Measurements from ENCODE around the gene ROR1.

Gene ROR1

GRCh38 chr1:64228167-64228957 is 454.5 kb downstream of the ROR1 start:
- TF ChIP-seq PATZ1 (CRISPR knock-in tag; IDR thresholded peaks at IDR 0.05; ENCODE audit: borderline replicate concordance) (no peak), CSRNP3 (CRISPR knock-in tag; IDR thresholded peaks at IDR 0.05) (no peak), ZFP3 (CRISPR knock-in tag; IDR thresholded peaks at IDR 0.05) (no peak), ZFP30 (CRISPR knock-in tag; IDR thresholded peaks at IDR 0.05) (no peak), ZNF8 (CRISPR knock-in tag; IDR thresholded peaks at IDR 0.05) (no peak), PPARA (CRISPR knock-in tag; IDR thresholded peaks at IDR 0.05; ENCODE audit: borderline replicate concordance) (no peak), RARB (CRISPR knock-in tag; IDR thresholded peaks at IDR 0.05) (no peak), SNAI2 (CRISPR knock-in tag; IDR thresholded peaks at IDR 0.05) (no peak), ZNF70 (CRISPR knock-in tag; IDR thresholded peaks at IDR 0.05) (no peak), ARNTL (CRISPR knock-in tag; IDR thresholded peaks at IDR 0.05; ENCODE audit: borderline replicate concordance, low read depth) (no peak), ZC3H10 (CRISPR knock-in tag; IDR thresholded peaks at IDR 0.05) (no peak), TSHZ2 (CRISPR knock-in tag; IDR thresholded peaks at IDR 0.05) (no peak), BACH2 (CRISPR knock-in tag; IDR thresholded peaks at IDR 0.05; ENCODE audit: borderline replicate concordance) (no peak), OSR1 (CRISPR knock-in tag; IDR thresholded peaks at IDR 0.05) (no peak), GLIS3 (CRISPR knock-in tag; IDR thresholded peaks at IDR 0.05) (no peak)
- no peak for ATAC-seq

GRCh38 chr1:64229307-64229706 is 455.5 kb downstream of the ROR1 start:
- ATAC-seq, result no peak
- no peak for TF ChIP-seq RARB (CRISPR knock-in tag; IDR thresholded peaks at IDR 0.05)
- no peak for TF ChIP-seq ISL1 (CRISPR knock-in tag; IDR thresholded peaks at IDR 0.05)
- no peak for TF ChIP-seq TOX (CRISPR knock-in tag; IDR thresholded peaks at IDR 0.05; ENCODE audit: borderline replicate concordance)
- TF ChIP-seq SNAI2 (CRISPR knock-in tag; IDR thresholded peaks at IDR 0.05), result no peak
- TF ChIP-seq CREB5 (CRISPR knock-in tag; IDR thresholded peaks at IDR 0.05; ENCODE audit: low read depth), result no peak
- TF ChIP-seq ZFP3 (CRISPR knock-in tag; IDR thresholded peaks at IDR 0.05), result no peak
- no peak for TF ChIP-seq BACH2 (CRISPR knock-in tag; IDR thresholded peaks at IDR 0.05; ENCODE audit: borderline replicate concordance)
- no peak for TF ChIP-seq POU6F1 (CRISPR knock-in tag; IDR thresholded peaks at IDR 0.05; ENCODE audit: borderline replicate concordance, low read depth)
- no peak for TF ChIP-seq GLIS3 (CRISPR knock-in tag; IDR thresholded peaks at IDR 0.05)
- TF ChIP-seq ARNTL (CRISPR knock-in tag; IDR thresholded peaks at IDR 0.05; ENCODE audit: borderline replicate concordance, low read depth), result no peak

All from SK-N-SH treated with all-trans-retinoic acid at 6 μM for 48 hours (cell line).